ENCODE measurements around the gene FOXF1.

GRCh38 chr16:86517652-86518258, 7.4 kb downstream of the FOXF1 start:
- TF ChIP-seq KLF15 (CRISPR knock-in tag; IDR thresholded peaks at IDR 0.05; ENCODE audit: borderline replicate concordance) (no peak), HNF4G (IDR thresholded peaks at IDR 0.05; ENCODE audit: borderline replicate concordance, low read depth, low read length) (no peak), HNF4G (CRISPR knock-in tag; IDR thresholded peaks at IDR 0.05; ENCODE audit: borderline replicate concordance, low read depth) (no peak)

Measured in HepG2 (cell line).